ENCODE data around the gene THSD7B. TPM values are rescaled to one million over a fixed set of nuclear protein-coding genes. Genes with fewer than 3 reads are reported as not detected.

Gene THSD7B
- total and polyA plus RNA-seq, 7 experiments from 2014 or later, result not detected

DNA sequence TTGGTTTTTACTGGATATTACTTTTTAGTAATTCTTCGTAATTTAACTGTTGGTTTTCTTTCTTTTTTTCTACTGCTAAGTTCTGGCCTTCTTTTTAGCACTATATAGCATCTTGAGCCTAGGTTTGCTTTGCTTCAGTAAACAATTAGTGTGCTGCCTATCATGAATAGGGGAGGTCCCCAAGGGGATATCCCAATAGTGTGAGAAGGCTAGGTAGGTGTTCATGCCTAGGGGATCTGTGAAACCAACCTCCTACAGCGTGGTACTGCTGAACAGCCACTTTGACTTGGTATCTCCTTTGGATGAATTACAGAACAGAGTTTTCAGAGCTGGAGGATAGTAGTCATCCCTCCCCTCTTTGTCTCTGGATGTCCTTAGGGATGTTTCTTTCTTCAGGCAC is 888.7 kb downstream of the THSD7B start:
- H3K4me3 Mint-ChIP-seq, result no peak overlapping the region
- no peak for ATAC-seq
- intact Hi-C loops (cut with micrococcal nuclease), result no loop called here

DNA sequence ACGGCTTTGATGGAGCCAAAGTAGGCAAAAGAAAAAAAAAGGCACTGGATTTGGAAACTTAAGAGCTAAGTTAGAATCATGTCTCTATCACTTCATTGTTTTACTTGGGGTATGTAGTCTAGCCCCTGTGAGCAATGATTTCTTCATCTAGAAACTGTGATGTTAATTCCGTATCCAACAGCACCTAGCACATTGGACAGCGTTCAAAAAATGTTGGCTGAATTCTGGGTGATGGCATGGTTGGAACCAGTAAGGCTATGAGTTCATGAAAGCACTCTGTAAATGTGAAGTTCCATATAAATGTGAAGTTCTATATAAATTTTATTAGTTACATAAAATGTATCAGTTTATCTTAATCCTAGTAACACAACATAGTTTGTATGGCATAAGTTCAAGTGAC is 890.5 kb downstream of the THSD7B start:
- H3K36me3 Mint-ChIP-seq, result no peaks in the 10 kb centered on the region
- ChIA-PET POLR2A (no interaction called here), CTCF (no interaction called here)
- no peak for ATAC-seq
- H3K4me3 ChIP-seq (ENCODE audit: low read length), result no peak overlapping the region
- intact Hi-C loops (cut with micrococcal nuclease), result no loop called here
- H3K36me3 ChIP-seq (ENCODE audit: control insufficient read depth in 2 of 3, insufficient read depth in 3 of 3, low read length in 3 of 3), result no peaks in the 10 kb centered on the region
- H3K27me3 ChIP-seq (ENCODE audit: control insufficient read depth in 2 of 2, insufficient read depth in 2 of 2, low read length in 2 of 2), result no peaks in the 10 kb centered on the region
- H3K4me1 Mint-ChIP-seq, result no peaks in the 10 kb centered on the region
- H3K4me3 Mint-ChIP-seq, result no peak overlapping the region
- H3K9me3 ChIP-seq (ENCODE audit: control insufficient read depth in 2 of 3, low read length in 3 of 3), result no peaks in the 10 kb centered on the region
- H3K27ac ChIP-seq (ENCODE audit: low read depth, low read length), result no peak overlapping the region
- H3K27me3 Mint-ChIP-seq, result no peaks in the 10 kb centered on the region
- H3K9me3 Mint-ChIP-seq, result peaks cover 0 to 9% (median 2%) of the 10 kb centered on the region in 11 donors
- no peak overlapping the region for H3K27ac Mint-ChIP-seq
- H3K4me1 ChIP-seq (ENCODE audit: control insufficient read depth in 2 of 2, insufficient read depth in 2 of 2, low read length in 2 of 2), result no peaks in the 10 kb centered on the region
- no peak for DNase-seq

More for the DNA sequence above, 888.7 kb downstream of the THSD7B start:
- H3K27ac Mint-ChIP-seq, result no peak overlapping the region
- H3K27ac ChIP-seq (ENCODE audit: low read depth, low read length), result no peak overlapping the region
- DNase-seq, result no peak
- no peaks in the 10 kb centered on the region for H3K4me1 Mint-ChIP-seq
- POLR2A ChIA-PET, result no interaction called here
- H3K36me3 Mint-ChIP-seq, result no peaks in the 10 kb centered on the region
- H3K9me3 Mint-ChIP-seq, result peaks cover 0 to 23% (median 3%) of the 10 kb centered on the region in 11 donors
- no peak overlapping the region for H3K4me3 ChIP-seq (ENCODE audit: low read length)
- no peaks in the 10 kb centered on the region for H3K36me3 ChIP-seq (ENCODE audit: control insufficient read depth in 2 of 3, insufficient read depth in 3 of 3, low read length in 3 of 3)
- H3K4me1 ChIP-seq (ENCODE audit: control insufficient read depth in 2 of 2, insufficient read depth in 2 of 2, low read length in 2 of 2), result no peaks in the 10 kb centered on the region
- no peaks in the 10 kb centered on the region for H3K9me3 ChIP-seq (ENCODE audit: control insufficient read depth in 2 of 3, low read length in 3 of 3)
- CTCF ChIA-PET, result interaction anchor here (0.6 kb wide), 1 partner anchor 181 kb away, joined by 5 read pairs; no protein-coding TSS in a partner anchor
- no peaks in the 10 kb centered on the region for H3K27me3 Mint-ChIP-seq
- no peaks in the 10 kb centered on the region for H3K27me3 ChIP-seq (ENCODE audit: control insufficient read depth in 2 of 2, insufficient read depth in 2 of 2, low read length in 2 of 2)

DNA sequence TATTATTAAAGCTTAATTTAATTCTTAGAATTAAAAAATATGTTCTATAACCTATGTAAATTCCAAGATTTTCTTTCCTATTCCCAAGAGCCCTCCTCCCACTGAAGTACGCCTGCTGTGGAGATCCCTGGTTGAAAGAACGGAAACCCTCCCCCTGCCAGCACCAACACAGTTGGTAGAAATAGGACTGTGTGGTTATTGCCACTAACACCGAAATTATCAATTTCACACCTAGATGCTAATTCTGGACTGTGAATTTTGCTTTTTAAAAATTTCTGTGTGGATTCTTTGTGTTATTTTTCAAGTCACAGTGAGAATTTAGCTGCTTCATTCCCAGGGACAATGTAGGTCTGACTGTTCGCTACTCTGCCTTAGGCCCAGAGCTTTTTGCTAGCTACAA is 893.1 kb downstream of the THSD7B start:
- intact Hi-C loops (cut with micrococcal nuclease), result no loop called here
- Histone ChIP-seq H3K27me3 (ENCODE audit: control insufficient read depth in 2 of 2, insufficient read depth in 2 of 2, low read length in 2 of 2) (no peaks in the 10 kb centered on the region), H3K4me3 (ENCODE audit: low read length) (no peak overlapping the region), H3K4me1 (ENCODE audit: control insufficient read depth in 2 of 2, insufficient read depth in 2 of 2, low read length in 2 of 2) (no peaks in the 10 kb centered on the region), H3K27ac (ENCODE audit: low read depth, low read length) (no peak overlapping the region), H3K36me3 (ENCODE audit: control insufficient read depth in 2 of 3, insufficient read depth in 3 of 3, low read length in 3 of 3) (no peaks in the 10 kb centered on the region), H3K9me3 (ENCODE audit: control insufficient read depth in 2 of 3, low read length in 3 of 3) (no peaks in the 10 kb centered on the region)
- no peaks in the 10 kb centered on the region for H3K4me1 Mint-ChIP-seq
- no peak overlapping the region for H3K27ac Mint-ChIP-seq
- ATAC-seq (no peak), DNase-seq (no peak)
- no peaks in the 10 kb centered on the region for H3K27me3 Mint-ChIP-seq
- ChIA-PET POLR2A (no interaction called here), CTCF (no interaction called here)
- H3K4me3 Mint-ChIP-seq, result no peak overlapping the region
- H3K36me3 Mint-ChIP-seq, result no peaks in the 10 kb centered on the region
- peaks cover 0 to 11% (median 4%) of the 10 kb centered on the region in 11 donors for H3K9me3 Mint-ChIP-seq

DNA sequence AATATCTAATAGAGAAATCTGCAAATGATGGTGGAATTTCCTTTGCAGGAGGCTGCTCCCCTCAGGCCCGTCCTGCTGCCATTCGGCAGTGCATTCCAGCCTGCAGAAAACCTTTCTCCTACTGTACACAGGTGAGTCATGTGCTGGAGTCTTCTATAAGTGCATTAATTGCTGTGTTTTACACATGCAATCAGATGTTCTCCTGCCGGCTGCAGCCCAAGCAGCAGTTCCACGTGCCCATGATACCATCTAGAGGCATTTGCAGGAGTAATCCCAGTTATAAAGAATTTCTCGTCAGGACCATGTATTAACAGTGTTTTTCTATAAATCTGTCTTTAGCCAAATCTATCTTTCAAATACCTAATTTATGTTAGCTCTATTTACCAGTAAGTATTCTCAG is 894.3 kb downstream of the THSD7B start:
- no peak overlapping the region for H3K27ac ChIP-seq (ENCODE audit: low read depth, low read length)
- no peaks in the 10 kb centered on the region for H3K36me3 ChIP-seq (ENCODE audit: control insufficient read depth in 2 of 3, insufficient read depth in 3 of 3, low read length in 3 of 3)
- H3K4me3 ChIP-seq (ENCODE audit: low read length), result no peak overlapping the region
- Mint-ChIP-seq H3K27ac (no peak overlapping the region), H3K36me3 (no peaks in the 10 kb centered on the region), H3K4me3 (no peak overlapping the region), H3K27me3 (no peaks in the 10 kb centered on the region), H3K4me1 (no peaks in the 10 kb centered on the region), H3K9me3 (peaks cover 0 to 11% (median 4%) of the 10 kb centered on the region in 11 donors)
- POLR2A ChIA-PET, result no interaction called here
- no peaks in the 10 kb centered on the region for H3K4me1 ChIP-seq (ENCODE audit: control insufficient read depth in 2 of 2, insufficient read depth in 2 of 2, low read length in 2 of 2)
- CTCF ChIA-PET, result no interaction called here
- no peaks in the 10 kb centered on the region for H3K9me3 ChIP-seq (ENCODE audit: control insufficient read depth in 2 of 3, low read length in 3 of 3)
- no peak for DNase-seq
- intact Hi-C loops (cut with micrococcal nuclease), result no loop called here
- no peaks in the 10 kb centered on the region for H3K27me3 ChIP-seq (ENCODE audit: control insufficient read depth in 2 of 2, insufficient read depth in 2 of 2, low read length in 2 of 2)
- ATAC-seq, result no peak

DNA sequence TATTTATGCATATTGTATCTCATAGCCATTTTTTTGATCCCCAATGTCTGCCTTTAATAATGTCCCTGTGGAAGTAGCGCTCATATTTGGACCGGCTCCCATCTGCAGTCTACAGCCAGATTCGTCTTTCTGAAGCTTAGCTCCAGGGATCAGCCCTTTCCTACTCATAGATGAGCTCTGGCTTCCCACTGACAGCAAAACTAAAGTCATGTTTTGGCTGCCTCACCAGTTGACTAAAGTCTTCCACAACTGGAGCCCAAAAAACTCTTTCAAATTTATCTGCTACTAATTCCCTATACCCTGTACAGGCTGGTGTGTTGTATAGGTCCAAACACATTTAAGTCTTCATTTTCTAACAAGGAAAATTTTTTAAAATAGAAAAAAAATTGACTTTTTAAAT is 904.8 kb downstream of the THSD7B start:
- H3K4me3 ChIP-seq (ENCODE audit: low read length), result no peak overlapping the region
- H3K27me3 ChIP-seq (ENCODE audit: control insufficient read depth in 2 of 2, insufficient read depth in 2 of 2, low read length in 2 of 2), result no peaks in the 10 kb centered on the region
- Mint-ChIP-seq H3K27me3 (no peaks in the 10 kb centered on the region), H3K36me3 (no peaks in the 10 kb centered on the region), H3K4me3 (no peak overlapping the region), H3K9me3 (peaks cover 0 to 5% (median 0%) of the 10 kb centered on the region in 11 donors), H3K27ac (no peak overlapping the region), H3K4me1 (no peaks in the 10 kb centered on the region)
- no peaks in the 10 kb centered on the region for H3K9me3 ChIP-seq (ENCODE audit: control insufficient read depth in 2 of 3, low read length in 3 of 3)
- ATAC-seq (no peak), DNase-seq (no peak)
- no peaks in the 10 kb centered on the region for H3K4me1 ChIP-seq (ENCODE audit: control insufficient read depth in 2 of 2, insufficient read depth in 2 of 2, low read length in 2 of 2)
- no peaks in the 10 kb centered on the region for H3K36me3 ChIP-seq (ENCODE audit: control insufficient read depth in 2 of 3, insufficient read depth in 3 of 3, low read length in 3 of 3)
- POLR2A ChIA-PET, result no interaction called here
- H3K27ac ChIP-seq (ENCODE audit: low read depth, low read length), result no peak overlapping the region
- CTCF ChIA-PET, result no interaction called here
- intact Hi-C loops (cut with micrococcal nuclease), result no loop called here

DNA sequence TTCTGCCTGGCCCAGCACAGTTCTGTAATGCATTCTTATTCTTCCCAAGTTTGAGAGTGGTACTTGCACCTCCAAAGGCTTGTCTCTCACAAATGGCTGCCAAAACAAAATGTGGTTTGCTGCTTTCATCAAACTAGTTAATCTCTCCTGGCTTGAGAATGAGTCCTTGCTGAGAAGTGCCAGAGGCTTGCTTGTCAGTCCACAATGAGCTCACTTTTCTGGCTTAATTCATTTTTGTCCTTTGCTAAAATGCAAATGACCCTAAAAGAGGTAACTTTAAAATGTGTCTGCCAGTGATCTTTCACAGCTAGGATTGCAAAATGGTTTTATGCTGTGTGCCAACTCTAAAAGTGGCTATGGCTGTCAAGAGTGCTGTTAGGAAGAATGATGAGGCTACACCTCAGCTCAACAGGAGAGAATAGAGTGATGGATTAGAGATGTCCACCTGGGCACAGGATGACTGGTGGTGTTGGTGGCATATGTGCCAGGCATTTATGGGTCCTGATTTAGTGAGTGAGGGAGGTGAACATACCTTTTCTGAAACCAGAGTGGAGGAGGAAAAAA is 907.7 kb downstream of the THSD7B start:
- POLR2A ChIA-PET, result no interaction called here
- Mint-ChIP-seq H3K36me3 (no peaks in the 10 kb centered on the region), H3K9me3 (peaks cover 0 to 5% (median 0%) of the 10 kb centered on the region in 11 donors), H3K27me3 (no peaks in the 10 kb centered on the region), H3K4me1 (no peaks in the 10 kb centered on the region), H3K27ac (no peak overlapping the region), H3K4me3 (no peak overlapping the region)
- DNase-seq (no peak), ATAC-seq (no peak)
- no peak overlapping the region for H3K27ac ChIP-seq (ENCODE audit: low read depth, low read length)
- intact Hi-C loops (cut with micrococcal nuclease), result no loop called here
- CTCF ChIA-PET, result no interaction called here
- H3K4me1 ChIP-seq (ENCODE audit: control insufficient read depth in 2 of 2, insufficient read depth in 2 of 2, low read length in 2 of 2), result no peaks in the 10 kb centered on the region
- no peaks in the 10 kb centered on the region for H3K27me3 ChIP-seq (ENCODE audit: control insufficient read depth in 2 of 2, insufficient read depth in 2 of 2, low read length in 2 of 2)
- H3K36me3 ChIP-seq (ENCODE audit: control insufficient read depth in 2 of 3, insufficient read depth in 3 of 3, low read length in 3 of 3), result no peaks in the 10 kb centered on the region
- H3K4me3 ChIP-seq (ENCODE audit: low read length), result no peak overlapping the region
- no peaks in the 10 kb centered on the region for H3K9me3 ChIP-seq (ENCODE audit: control insufficient read depth in 2 of 3, low read length in 3 of 3)

- Histone ChIP-seq H3K36me3 (ENCODE audit: control insufficient read depth in 2 of 3, insufficient read depth in 3 of 3, low read length in 3 of 3) (no peaks in the 10 kb centered on the region), H3K4me1 (ENCODE audit: control insufficient read depth in 2 of 2, insufficient read depth in 2 of 2, low read length in 2 of 2) (no peaks in the 10 kb centered on the region), H3K27me3 (ENCODE audit: control insufficient read depth in 2 of 2, insufficient read depth in 2 of 2, low read length in 2 of 2) (no peaks in the 10 kb centered on the region), H3K9me3 (ENCODE audit: control insufficient read depth in 2 of 3, low read length in 3 of 3) (no peaks in the 10 kb centered on the region), H3K27ac (ENCODE audit: low read depth, low read length) (no peak overlapping the region), H3K4me3 (ENCODE audit: low read length) (no peak overlapping the region)
- no peaks in the 10 kb centered on the region for H3K4me1 Mint-ChIP-seq
- DNase-seq (no peak), ATAC-seq (no peak)
- H3K9me3 Mint-ChIP-seq, result peaks cover 0 to 5% (median 0%) of the 10 kb centered on the region in 11 donors
- ChIA-PET POLR2A (no interaction called here), CTCF (no interaction called here)
- no peak overlapping the region for H3K27ac Mint-ChIP-seq
- H3K36me3 Mint-ChIP-seq, result no peaks in the 10 kb centered on the region
- H3K4me3 Mint-ChIP-seq, result no peak overlapping the region
- no peaks in the 10 kb centered on the region for H3K27me3 Mint-ChIP-seq
- intact Hi-C loops (cut with micrococcal nuclease), result no loop called here
Measured at GRCh38 chr2:137674991-137675390, 909.6 kb downstream of the THSD7B start.
